Measurements from ENCODE around the gene KRTAP6-1.

DNA sequence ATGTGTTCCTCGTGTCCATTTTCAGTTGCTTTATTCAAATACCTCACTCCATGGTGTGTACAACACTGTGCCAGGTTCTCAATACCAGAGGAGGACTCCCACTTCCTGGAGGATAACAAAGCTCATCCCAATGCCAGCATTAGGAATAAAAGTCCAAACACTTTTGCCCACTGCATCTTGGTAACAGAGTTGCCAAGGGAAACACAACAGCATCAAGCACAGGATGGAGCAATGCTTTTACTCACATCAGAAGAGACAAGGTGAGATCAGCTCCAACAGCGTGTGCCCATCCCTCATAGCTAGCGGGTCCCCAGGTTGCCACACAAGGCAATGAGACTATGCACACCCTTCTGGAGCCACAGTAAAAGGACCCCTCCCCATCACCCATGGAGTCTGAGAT is 9.6 kb upstream of the KRTAP6-1 start:
- TF ChIP-seq POLR2A (IDR thresholded peaks at IDR 0.05; ENCODE audit: low read length), result no peak
- no peak for TF ChIP-seq GATA1 (IDR thresholded peaks at IDR 0.05; ENCODE audit: low read depth, low read length)

All from erythroblast (primary cell).